Mesendoderm (in vitro differentiated cells): Measurements from ENCODE around the gene HSF5.

Experiments
- DNase-seq: peaks from one replicate; pipeline ENCODE4 v3.0.0; 2013
- H2AK5ac ChIP-seq: 2 replicates; pipeline ENCODE4 v1.6.1; 2013; ENCODE audit warnings: low read length, inconsistent platforms
- H2BK120ac ChIP-seq: 2 replicates; pipeline ENCODE4 v1.6.1; 2013; ENCODE audit warnings: low read depth, mild to moderate bottlenecking, low read length, moderate library complexity, mixed read lengths
- H2BK15ac ChIP-seq: replicated peaks from 2 replicates; pipeline ENCODE4 v1.6.1; 2013; ENCODE audit warnings: low read depth, mild to moderate bottlenecking, moderate library complexity
- H2BK5ac ChIP-seq: 2 replicates; pipeline ENCODE4 v1.6.1; 2013; ENCODE audit warnings: low read length, inconsistent platforms
- H3K18ac ChIP-seq: 2 replicates; pipeline ENCODE4 v1.6.1; 2013; ENCODE audit warnings: mild to moderate bottlenecking, low read length, mixed read lengths
- H3K23ac ChIP-seq: one replicate; pipeline ENCODE4 v1.6.1; 2013; ENCODE audit warnings: low read length
- H3K27ac ChIP-seq: 2 replicates; pipeline ENCODE4 v1.5.1; 2013; ENCODE audit warnings: low read depth, mild to moderate bottlenecking, inconsistent platforms, low read length, moderate library complexity
- H3K27me3 ChIP-seq: 2 replicates; pipeline ENCODE4 v1.6.1; 2013; ENCODE audit warnings: low read length, control low read depth, mild to moderate bottlenecking, inconsistent platforms; ENCODE audit not compliant: insufficient read depth, poor library complexity
- H3K36me3 ChIP-seq: 2 replicates; pipeline ENCODE4 v1.6.1; 2013; ENCODE audit warnings: low read length, inconsistent platforms; ENCODE audit not compliant: control insufficient read depth, insufficient read depth
- H3K4ac ChIP-seq: one replicate; pipeline ENCODE4 v1.6.1; 2013; ENCODE audit warnings: low read depth, mild to moderate bottlenecking, low read length, moderate library complexity
- H3K4me1 ChIP-seq: 2 replicates; pipeline ENCODE4 v1.6.1; 2013; ENCODE audit warnings: low read depth, low read length, inconsistent platforms; ENCODE audit not compliant: control insufficient read depth
- H3K4me2 ChIP-seq: 2 replicates; pipeline ENCODE4 v1.6.1; 2013; ENCODE audit warnings: low read length
- H3K4me3 ChIP-seq: 2 replicates; pipeline ENCODE4 v1.5.1; 2013; ENCODE audit warnings: mild to moderate bottlenecking, low read length
- H3K56ac ChIP-seq: one replicate; pipeline ENCODE4 v1.6.1; 2013; ENCODE audit warnings: low read length
- H3K79me1 ChIP-seq: 2 replicates; pipeline ENCODE4 v1.6.1; 2013; ENCODE audit warnings: low read length, inconsistent platforms
- H3K79me2 ChIP-seq: 2 replicates; pipeline ENCODE4 v1.6.1; 2013; ENCODE audit warnings: mild to moderate bottlenecking, low read length; ENCODE audit not compliant: control insufficient read depth, insufficient read depth
- H3K9ac ChIP-seq: 2 replicates; pipeline ENCODE4 v1.6.1; 2013; ENCODE audit warnings: low read length, inconsistent platforms
- H4K5ac ChIP-seq: one replicate; pipeline ENCODE4 v1.6.1; 2013; ENCODE audit warnings: low read length
- H4K8ac ChIP-seq: one replicate; pipeline ENCODE4 v1.6.1; 2013; ENCODE audit warnings: low read depth, mild to moderate bottlenecking, control low read depth, low read length, moderate library complexity
- WGBS: extraction: QIAGEN DNeasy Blood & Tissue Kit; methylation state at CpG from one replicate; pipeline ENCODE4 v1.1.7; 2013; ENCODE audit warnings: low lambda C conversion rate, missing lambda C conversion rate; ENCODE audit not compliant: insufficient coverage; ENCODE audit errors: extremely low coverage; 5-methylcytosine and 5-hydroxymethylcytosine counted together

The HSF5 gene

DNA sequence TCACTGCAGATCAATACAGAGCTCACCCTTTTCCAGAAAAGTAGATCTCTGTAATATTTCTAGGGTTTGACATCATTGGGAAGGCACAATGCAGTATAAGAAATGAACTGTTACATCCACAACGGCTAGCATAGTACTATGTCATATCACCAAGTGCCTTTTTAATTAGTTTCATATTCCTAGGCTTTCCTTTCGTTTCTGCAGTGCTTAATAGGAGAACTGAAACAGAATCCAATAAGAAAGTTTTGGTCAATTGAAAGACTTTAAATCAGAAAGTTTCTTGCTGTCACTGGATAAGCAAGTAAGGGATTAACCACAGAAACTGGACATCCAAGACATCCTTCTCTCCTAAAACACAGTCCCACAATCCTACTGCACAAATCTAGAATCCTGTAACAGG is 67.4 kb downstream of the HSF5 start:
- Histone ChIP-seq H4K8ac (no peak overlapping the region), H2AK5ac (no peak overlapping the region), H2BK120ac (no peak overlapping the region), H4K5ac (no peak overlapping the region), H3K18ac (no peak overlapping the region), H2BK5ac (no peak overlapping the region), H3K56ac (no peak overlapping the region), H3K79me1 (no peaks in the 10 kb centered on the region), H3K4me1 (no peaks in the 10 kb centered on the region), H3K27ac (no peak overlapping the region), H3K79me2 (no peaks in the 10 kb centered on the region), H3K36me3 (no peaks in the 10 kb centered on the region), H3K9ac (no peak overlapping the region), H3K4me2 (no peak overlapping the region), H3K4ac (no peak overlapping the region), H3K27me3 (no peaks in the 10 kb centered on the region), H2BK15ac (no peak overlapping the region), H3K4me3 (no peak overlapping the region), H3K23ac (no peak overlapping the region)
- no peak for DNase-seq
- no CpG with 5 or more reads among the region's 2 CpGs for WGBS

DNA sequence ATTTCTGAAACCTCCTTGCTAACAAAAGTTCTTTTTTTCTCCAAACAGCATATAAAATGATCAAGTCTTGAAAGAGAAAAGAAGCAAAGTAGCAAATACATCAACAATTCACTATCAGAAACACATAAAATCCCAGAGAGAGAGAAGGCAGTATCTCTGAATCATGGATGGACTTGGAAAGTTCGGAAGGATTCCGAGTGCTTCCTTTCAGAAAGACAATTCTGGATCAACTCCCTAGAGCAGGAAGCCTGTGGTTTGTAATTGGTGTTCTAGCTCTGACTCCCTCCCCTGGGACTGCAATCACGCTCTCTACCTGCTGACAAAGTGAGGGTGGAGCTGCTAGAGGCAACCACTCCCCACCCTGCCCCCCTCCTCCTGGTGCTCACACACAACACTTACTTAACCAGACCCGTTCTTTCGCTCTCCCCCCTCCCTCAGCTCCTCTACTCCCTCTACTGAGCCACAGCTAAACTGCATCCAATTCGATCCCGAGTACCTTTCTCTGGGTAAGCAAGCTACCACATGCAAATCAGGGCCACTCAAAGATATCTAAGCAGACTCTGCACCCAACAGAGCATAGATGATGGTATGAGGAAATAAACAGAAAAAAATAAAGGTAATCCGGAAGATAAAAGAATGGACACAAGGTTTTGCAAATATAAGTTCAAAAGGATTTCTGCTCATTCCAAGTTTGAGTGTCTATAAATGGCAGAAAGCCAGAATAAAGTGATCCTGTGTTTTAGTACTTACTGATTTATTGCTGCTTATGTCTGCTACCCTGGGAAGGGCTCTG is 70.7 kb downstream of the HSF5 start, which contains the start of gene RNF43:
Gene RNF43, minus strand, starts transcription at position 235 of the 793 bp plus-strand sequence. CDS start 1,957 bp downstream, outside the sequence.
- H2BK120ac ChIP-seq: no peak within 1 kb of the TSS
- H3K27ac ChIP-seq: no peak within 1 kb of the TSS
- H3K18ac ChIP-seq: no peak within 1 kb of the TSS
- no peaks in the 10 kb centered on the region for H3K4me1 ChIP-seq
- H2BK5ac ChIP-seq: no peak within 1 kb of the TSS
- H3K23ac ChIP-seq: no peak within 1 kb of the TSS
- H3K36me3 ChIP-seq: no peaks in the 10 kb centered on the region
- H3K9ac ChIP-seq: peak within 1 kb of the TSS; percentile 34
- no peaks in the 10 kb centered on the region for H3K27me3 ChIP-seq
- H2AK5ac ChIP-seq: no peak within 1 kb of the TSS
- no peak within 1 kb of the TSS for H4K5ac ChIP-seq
- peak; percentile 99 for DNase-seq
- H3K56ac ChIP-seq: peak within 1 kb of the TSS; percentile 17
- no peak within 1 kb of the TSS for H3K4me3 ChIP-seq
- H3K4ac ChIP-seq: no peak within 1 kb of the TSS
- H3K79me1 ChIP-seq: no peaks in the 10 kb centered on the region
- H3K4me2 ChIP-seq: peak within 1 kb of the TSS; percentile 13
- no peaks in the 10 kb centered on the region for H3K79me2 ChIP-seq
- no CpG with 5 or more reads among the region's 8 CpGs for WGBS
- peak within 1 kb of the TSS; percentile 39 for H4K8ac ChIP-seq
- peak within 1 kb of the TSS; percentile 85 for H2BK15ac ChIP-seq

DNA sequence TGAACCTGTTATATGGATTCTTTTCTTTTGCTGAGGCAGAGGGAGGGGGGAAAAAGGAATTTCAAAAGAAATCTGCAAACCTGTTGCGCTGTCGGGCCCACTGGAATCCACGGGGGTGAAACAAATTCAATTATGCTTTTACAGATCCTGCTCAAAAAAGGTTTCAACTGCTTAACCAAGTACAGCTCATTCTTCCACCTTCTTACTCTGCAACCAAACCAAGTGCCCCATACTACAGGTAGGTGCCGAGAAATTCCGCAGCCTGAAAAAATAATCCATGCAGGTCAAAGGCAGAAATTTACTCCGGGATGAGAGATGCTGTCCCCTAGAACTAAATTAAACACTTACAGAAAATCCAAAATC is 71.3 kb downstream of the HSF5 start:
- Histone ChIP-seq H4K5ac (no peak overlapping the region), H3K4me3 (no peak overlapping the region)

DNA sequence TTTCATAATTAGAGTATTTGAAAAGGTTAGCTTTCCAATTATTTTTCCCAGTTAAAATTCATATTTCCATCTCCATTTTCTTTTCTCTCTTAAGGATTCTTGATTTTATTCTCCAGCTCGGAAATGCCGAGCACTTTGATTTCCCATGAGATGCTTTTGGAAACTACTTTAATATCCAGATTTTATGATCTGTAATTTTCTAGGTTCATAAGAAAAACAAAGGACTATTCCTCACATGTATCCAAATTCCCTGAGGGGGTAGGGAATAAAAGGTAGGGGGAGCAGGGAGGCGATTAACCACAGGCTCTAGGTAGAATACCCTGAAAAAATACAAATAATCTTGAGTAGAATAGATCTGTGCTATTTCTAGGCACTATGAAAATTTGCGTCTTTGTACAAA is 71.8 kb downstream of the HSF5 start:
- Histone ChIP-seq H3K56ac (no peak overlapping the region), H2AK5ac (no peak overlapping the region), H3K4ac (no peak overlapping the region)

More for the DNA sequence above, 71.3 kb downstream of the HSF5 start:
- Histone ChIP-seq H3K36me3 (no peaks in the 10 kb centered on the region), H3K79me1 (no peaks in the 10 kb centered on the region), H2BK120ac (no peak overlapping the region), H2AK5ac (no peak overlapping the region), H3K79me2 (no peaks in the 10 kb centered on the region), H3K4me2 (peak overlapping the region; percentile 13), H3K56ac (peak overlapping the region; percentile 17), H3K27me3 (no peaks in the 10 kb centered on the region), H2BK15ac (no peak overlapping the region), H3K23ac (no peak overlapping the region), H3K18ac (no peak overlapping the region), H3K4me1 (no peaks in the 10 kb centered on the region), H4K8ac (peak overlapping the region; percentile 39), H3K4ac (no peak overlapping the region), H2BK5ac (no peak overlapping the region), H3K9ac (peak overlapping the region; percentile 34), H3K27ac (no peak overlapping the region)
- no CpG with 5 or more reads among the region's 6 CpGs for WGBS
- peak; percentile 22 for DNase-seq

DNA sequence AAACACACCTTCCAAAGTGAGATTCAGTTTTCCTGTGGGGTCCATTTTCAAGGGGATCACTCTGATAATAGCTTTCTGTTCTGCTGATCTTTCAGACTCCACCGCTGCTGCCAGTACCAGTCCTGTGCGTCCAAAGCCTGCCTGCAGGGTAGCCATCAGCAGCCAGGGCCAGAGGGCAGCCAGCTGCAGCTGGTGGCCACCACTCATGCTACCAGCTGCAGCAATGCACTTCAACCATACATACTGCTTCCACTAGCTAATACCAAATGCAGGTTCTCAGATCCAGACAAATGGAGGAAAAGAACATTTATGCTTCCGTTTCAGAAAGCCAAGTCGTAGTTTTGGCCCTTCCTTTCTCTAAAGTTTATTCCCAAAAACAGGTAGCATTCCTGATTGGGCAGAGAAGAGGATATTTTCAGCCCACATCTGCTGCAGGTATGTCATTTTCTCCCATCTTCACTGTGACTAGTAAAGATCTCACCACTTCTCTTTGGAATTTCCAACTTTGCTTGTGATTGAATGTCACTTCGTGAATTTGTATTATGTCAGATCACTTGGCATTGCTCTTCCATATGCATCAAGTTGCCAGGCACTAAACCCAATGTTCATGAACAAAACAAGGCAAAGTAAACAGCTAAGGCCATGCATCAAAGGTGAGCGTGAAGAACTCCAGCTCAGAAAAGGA is 72.7 kb downstream of the HSF5 start:
- no peak overlapping the region for H3K4me3 ChIP-seq
- DNase-seq: peak; percentile 20

More for the DNA sequence above, 71.8 kb downstream of the HSF5 start:
- Histone ChIP-seq H3K4me2 (no peak overlapping the region), H2BK5ac (no peak overlapping the region), H3K23ac (no peak overlapping the region), H3K9ac (no peak overlapping the region), H3K36me3 (no peaks in the 10 kb centered on the region), H2BK15ac (peak overlapping the region; percentile 85), H4K8ac (no peak overlapping the region), H2BK120ac (no peak overlapping the region), H3K27me3 (no peaks in the 10 kb centered on the region), H3K4me3 (no peak overlapping the region), H3K79me2 (no peaks in the 10 kb centered on the region), H3K18ac (no peak overlapping the region), H4K5ac (no peak overlapping the region), H3K4me1 (no peaks in the 10 kb centered on the region), H3K79me1 (no peaks in the 10 kb centered on the region), H3K27ac (no peak overlapping the region)
- no peak for DNase-seq
- no CpG with 5 or more reads among the region's 4 CpGs for WGBS

More for the DNA sequence above, 72.7 kb downstream of the HSF5 start:
- Histone ChIP-seq H3K23ac (no peak overlapping the region), H4K5ac (no peak overlapping the region), H3K27me3 (no peaks in the 10 kb centered on the region), H3K9ac (no peak overlapping the region), H3K36me3 (no peaks in the 10 kb centered on the region), H3K4me2 (no peak overlapping the region), H4K8ac (no peak overlapping the region), H3K79me1 (no peaks in the 10 kb centered on the region), H2BK15ac (no peak overlapping the region), H3K27ac (no peak overlapping the region), H3K4me1 (no peaks in the 10 kb centered on the region), H2BK120ac (no peak overlapping the region), H3K79me2 (no peaks in the 10 kb centered on the region), H2BK5ac (no peak overlapping the region), H3K56ac (peak overlapping the region; percentile 17), H2AK5ac (no peak overlapping the region), H3K18ac (no peak overlapping the region), H3K4ac (no peak overlapping the region)
- no CpG with 5 or more reads among the region's 6 CpGs for WGBS
